BJ (cell line): ENCODE measurements around the gene SAP130. TPM values are rescaled to one million over a fixed set of nuclear protein-coding genes. Genes with fewer than 3 reads are reported as not detected.

ENCODE experiments used
- CTCF ChIA-PET: fragments of 350-600 bp; formaldehyde crosslinking; extraction: SDS; loops from one replicate; lab custom pipeline; 2021; ENCODE audit warnings: antibody characterized with exemption, inconsistent platforms; lab: Yijun Ruan, JAX
- POLR2A ChIA-PET: fragments of 300-600 bp; sonication (Branson Sonifier 250); formaldehyde crosslinking; extraction: SDS; loops from one replicate; lab custom pipeline; 2021; ENCODE audit warnings: antibody characterized with exemption; lab: Charles Lee
- DNase-seq: peaks from one replicate; pipeline ENCODE4 v3.0.0-alpha.2; 2011; ENCODE audit warnings: low read depth
- H3K27me3 ChIP-seq: 2 replicates; pipeline ENCODE4 v1.6.0; 2011; ENCODE audit warnings: low read length; ENCODE audit not compliant: control insufficient read depth, insufficient read depth
- H3K36me3 ChIP-seq: 2 replicates; pipeline ENCODE4 v1.5.1; 2011; ENCODE audit warnings: low read length; ENCODE audit not compliant: control insufficient read depth, insufficient read depth
- H3K4me3 ChIP-seq: 2 replicates; pipeline ENCODE4 v1.5.1; 2011; ENCODE audit warnings: low read depth, mild to moderate bottlenecking, control low read depth, low read length
- CTCF ChIP-seq: IDR thresholded peaks from 2 replicates; pipeline ENCODE4 v1.5.1; 2011; ENCODE audit warnings: low read depth, mild to moderate bottlenecking, control low read depth, inconsistent platforms, low read length, moderate library complexity; ENCODE audit not compliant: insufficient read depth
- polyA plus RNA-seq: library from polyadenylated mRNA; depleted of rRNA; stranded (reverse); fragments of >200 nt; gene quantifications from 2 replicates; pipeline ENCODE4 v1.2.3, GENCODE V29; 2011

Gene SAP130
- polyA plus RNA-seq, 1 experiment: 20.4 TPM

GRCh38 chr2:128043041-128043440 is 15.2 kb upstream of the SAP130 start:
- ChIA-PET CTCF (interaction anchor here (2.3 kb wide), 1 partner anchor 20 kb away, joined by 9 read pairs; no protein-coding TSS in a partner anchor), POLR2A (no interaction called here)
- DNase-seq: no peak
- Histone ChIP-seq H3K27me3 (no peaks in the 10 kb centered on the region; the same call in 1 of the 2 replicates), H3K4me3 (no peak overlapping the region), H3K36me3 (no peaks in the 10 kb centered on the region)
- no peak for TF ChIP-seq CTCF

GRCh38 chr2:128041561-128041960 is 13.7 kb upstream of the SAP130 start:
- POLR2A ChIA-PET: no interaction called here
- no peak for DNase-seq
- no peaks in the 10 kb centered on the region for H3K36me3 ChIP-seq
- CTCF ChIA-PET: interaction anchor here (2.3 kb wide), 1 partner anchor 22 kb away, joined by 9 read pairs; no protein-coding TSS in a partner anchor
- no peak for TF ChIP-seq CTCF
- H3K27me3 ChIP-seq: no peaks in the 10 kb centered on the region; the same call in 1 of the 2 replicates
- no peak overlapping the region for H3K4me3 ChIP-seq

GRCh38 chr2:128040166-128040771 is 12.4 kb upstream of the SAP130 start:
- POLR2A ChIA-PET: no interaction called here
- Histone ChIP-seq H3K36me3 (no peaks in the 10 kb centered on the region), H3K27me3 (no peaks in the 10 kb centered on the region; the same call in 1 of the 2 replicates), H3K4me3 (no peak overlapping the region)
- CTCF ChIA-PET: no interaction called here
- DNase-seq: no peak
- TF ChIP-seq CTCF: no peak

GRCh38 chr2:128039535-128039934 is 11.7 kb upstream of the SAP130 start:
- ChIA-PET POLR2A (no interaction called here), CTCF (interaction anchor here (1.4 kb wide), 1 partner anchor 12 kb away, joined by 3 read pairs; no protein-coding TSS in a partner anchor)
- no peaks in the 10 kb centered on the region for H3K36me3 ChIP-seq
- H3K27me3 ChIP-seq: no peaks in the 10 kb centered on the region; the same call in 1 of the 2 replicates
- H3K4me3 ChIP-seq: no peak overlapping the region
- no peak for TF ChIP-seq CTCF
- DNase-seq: no peak

- Histone ChIP-seq H3K27me3 (no peaks in the 10 kb centered on the region; the same call in 1 of the 2 replicates), H3K36me3 (no peaks in the 10 kb centered on the region), H3K4me3 (no peak overlapping the region)
- TF ChIP-seq CTCF: no peak
- CTCF ChIA-PET: interaction anchor here (1.0 to 1.4 kb wide), 2 partner anchors 13 to 25 kb away, joined by 3 read pairs; no protein-coding TSS in a partner anchor
- POLR2A ChIA-PET: no interaction called here
- no peak for DNase-seq
These were observed 10.6 kb upstream of the SAP130 start for GRCh38 chr2:128038411-128038810.
